SU-DHL-6 (cell line): ENCODE data around the gene NRIP3.

Source experiments
- H2AFZ ChIP-seq: fragments of 200-600 bp; sonication (generic); 2 replicates; pipeline ENCODE4 v1.6.1; 2014; ENCODE audit warnings: low read depth, mild to moderate bottlenecking, moderate library complexity, mixed read lengths, antibody characterized with exemption, low read length; ENCODE audit not compliant: severe bottlenecking
- H3F3A ChIP-seq: fragments of 200-600 bp; shearing (Covaris generic); 2 replicates; pipeline ENCODE4 v1.6.0; 2016; ENCODE audit warnings: antibody characterized with exemption, mild to moderate bottlenecking; ENCODE audit not compliant: insufficient read depth
- H3K27ac ChIP-seq: fragments of 200-600 bp; sonication (generic); 2 replicates; pipeline ENCODE4 v1.5.1; 2016; ENCODE audit warnings: low read depth, mild to moderate bottlenecking, low read length, moderate library complexity, mixed read lengths
- H3K27me3 ChIP-seq: fragments of 200-600 bp; sonication (generic), shearing (Covaris generic); 2 replicates; pipeline ENCODE4 v1.6.0; 2014; ENCODE audit warnings: mild to moderate bottlenecking, low read length
- H3K36me3 ChIP-seq: fragments of 200-600 bp; sonication (generic); 2 replicates; pipeline ENCODE4 v1.6.1; 2014; ENCODE audit warnings: mild to moderate bottlenecking, low read length, mixed read lengths
- H3K4me2 ChIP-seq: fragments of 300-600, 200-600 bp; shearing (Covaris generic), sonication (generic); 2 replicates; pipeline ENCODE4 v1.6.0; 2014; ENCODE audit warnings: low read length, low read depth, mild to moderate bottlenecking; ENCODE audit not compliant: poor library complexity, severe bottlenecking
- H3K4me3 ChIP-seq: fragments of 200-600 bp; sonication (generic); 2 replicates; pipeline ENCODE4 v1.5.1; 2014; ENCODE audit warnings: antibody characterized with exemption, low read length, mild to moderate bottlenecking, mixed read lengths; ENCODE audit not compliant: insufficient read depth, poor library complexity, severe bottlenecking
- H3K79me2 ChIP-seq: fragments of 200-600 bp; sonication (generic); 2 replicates; pipeline ENCODE4 v1.6.1; 2014; ENCODE audit warnings: mild to moderate bottlenecking, low read length, moderate library complexity; ENCODE audit not compliant: insufficient read depth
- H3K9ac ChIP-seq: fragments of 200-600 bp; sonication (generic); 2 replicates; pipeline ENCODE4 v1.7.0; 2014; ENCODE audit warnings: mild to moderate bottlenecking, low read length
- H3K9me2 ChIP-seq: fragments of 200-600 bp; sonication (generic); replicated peaks from 2 replicates; pipeline ENCODE4 v1.6.1; 2014; ENCODE audit warnings: low read length; ENCODE audit not compliant: insufficient read depth
- H3K9me3 ChIP-seq: fragments of 200-600 bp; sonication (generic); 2 replicates; pipeline ENCODE4 v1.6.1; 2014; ENCODE audit warnings: low read length, mixed read lengths; ENCODE audit not compliant: insufficient read depth
- H4K20me1 ChIP-seq: fragments of 200-600 bp; sonication (generic); 2 replicates; pipeline ENCODE4 v1.6.1; 2014; ENCODE audit warnings: low read depth, mild to moderate bottlenecking, antibody characterized with exemption, low read length, moderate library complexity, mixed read lengths
- EZH2phosphoT487 ChIP-seq: fragments of 200-600 bp; sonication (generic), shearing (Covaris generic); conservative IDR thresholded peaks from 2 replicates; pipeline ENCODE4 v1.6.1; 2018; ENCODE audit warnings: mild to moderate bottlenecking, antibody characterized with exemption, low read length, moderate library complexity, mixed read lengths
- TF ChIP-seq, protein P1 (sequence below): fragments of 200-600 bp; sonication (generic); IDR thresholded peaks from one replicate; pipeline ENCODE4 v1.5.1; 2017; ENCODE audit warnings: antibody characterized with exemption, mild to moderate bottlenecking, low read length, moderate library complexity; ENCODE audit not compliant: insufficient read depth, poor library complexity, severe bottlenecking

NRIP3 gene

DNA sequence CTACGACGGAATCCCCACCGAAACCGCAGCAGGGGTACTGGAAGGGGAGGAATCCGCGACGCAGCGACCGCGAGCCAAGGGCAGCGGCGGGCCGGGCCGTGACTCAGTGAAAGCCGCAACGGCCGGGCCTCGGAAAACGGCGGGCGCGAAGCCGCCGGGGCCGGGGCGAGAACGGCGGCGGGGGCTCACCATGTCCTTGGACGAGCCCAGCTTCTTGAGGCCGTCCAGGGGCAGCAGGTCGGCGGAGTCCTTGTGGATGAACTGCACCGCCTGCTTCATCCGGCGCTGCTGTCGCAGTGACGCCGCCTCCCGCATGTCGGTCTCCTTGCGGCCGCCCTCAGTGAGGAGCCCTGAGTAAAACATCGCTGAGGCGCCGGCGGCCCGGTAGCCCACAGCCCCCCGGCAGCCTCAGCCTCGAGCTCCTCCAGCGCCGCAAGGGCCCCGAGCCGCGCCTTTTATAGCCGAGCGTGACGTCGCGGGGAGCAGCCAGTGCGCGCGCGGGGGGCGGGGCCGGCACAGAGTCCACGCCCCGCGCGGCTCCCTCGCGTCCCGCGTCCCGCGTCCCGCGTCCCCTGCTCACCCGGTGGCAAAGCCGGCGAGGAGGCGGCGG, at the start of gene NRIP3:
Gene NRIP3, minus strand, starts transcription at position 429 of the 610 bp plus-strand sequence. Its CDS starts 66 bp downstream, at position 363.
- H3K4me2 ChIP-seq = no peak within 1 kb of the TSS
- no peaks in the 10 kb centered on the region for H3F3A ChIP-seq
- H3K36me3 ChIP-seq = no peaks in the 10 kb centered on the region
- H3K9me3 ChIP-seq = no peaks in the 10 kb centered on the region
- no peaks in the 10 kb centered on the region for H3K9me2 ChIP-seq
- H3K79me2 ChIP-seq = no peaks in the 10 kb centered on the region
- no peaks in the 10 kb centered on the region for H3K27me3 ChIP-seq
- TF ChIP-seq, protein P1, sequence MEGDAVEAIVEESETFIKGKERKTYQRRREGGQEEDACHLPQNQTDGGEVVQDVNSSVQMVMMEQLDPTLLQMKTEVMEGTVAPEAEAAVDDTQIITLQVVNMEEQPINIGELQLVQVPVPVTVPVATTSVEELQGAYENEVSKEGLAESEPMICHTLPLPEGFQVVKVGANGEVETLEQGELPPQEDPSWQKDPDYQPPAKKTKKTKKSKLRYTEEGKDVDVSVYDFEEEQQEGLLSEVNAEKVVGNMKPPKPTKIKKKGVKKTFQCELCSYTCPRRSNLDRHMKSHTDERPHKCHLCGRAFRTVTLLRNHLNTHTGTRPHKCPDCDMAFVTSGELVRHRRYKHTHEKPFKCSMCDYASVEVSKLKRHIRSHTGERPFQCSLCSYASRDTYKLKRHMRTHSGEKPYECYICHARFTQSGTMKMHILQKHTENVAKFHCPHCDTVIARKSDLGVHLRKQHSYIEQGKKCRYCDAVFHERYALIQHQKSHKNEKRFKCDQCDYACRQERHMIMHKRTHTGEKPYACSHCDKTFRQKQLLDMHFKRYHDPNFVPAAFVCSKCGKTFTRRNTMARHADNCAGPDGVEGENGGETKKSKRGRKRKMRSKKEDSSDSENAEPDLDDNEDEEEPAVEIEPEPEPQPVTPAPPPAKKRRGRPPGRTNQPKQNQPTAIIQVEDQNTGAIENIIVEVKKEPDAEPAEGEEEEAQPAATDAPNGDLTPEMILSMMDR = no peak
- TF ChIP-seq EZH2phosphoT487 = no peak
- no peak within 1 kb of the TSS for H3K4me3 ChIP-seq
- no peak within 1 kb of the TSS for H3K27ac ChIP-seq
- no peak within 1 kb of the TSS for H2AFZ ChIP-seq
- no peaks in the 10 kb centered on the region for H4K20me1 ChIP-seq
- H3K9ac ChIP-seq = no peak within 1 kb of the TSS

DNA sequence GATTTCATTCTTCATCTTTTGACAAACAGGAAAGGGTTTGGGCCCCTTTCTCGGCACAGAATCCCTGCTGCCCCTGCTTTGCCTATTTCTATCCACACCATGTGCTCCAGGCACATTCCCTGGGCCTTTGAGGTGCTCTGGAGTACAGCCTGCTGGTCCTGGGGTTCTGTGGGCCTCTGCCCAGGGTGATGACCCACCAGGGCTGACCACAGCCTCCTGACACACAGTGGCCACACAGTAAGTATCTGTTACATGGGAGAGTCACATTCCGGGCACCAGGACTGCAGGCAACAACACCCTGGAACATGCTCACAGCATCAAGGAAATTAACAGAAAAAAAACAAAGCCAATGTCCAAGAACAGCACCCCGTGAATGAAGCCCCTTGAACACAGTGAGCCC, 48.5 kb upstream of the NRIP3 start:
- H3K79me2 ChIP-seq = no peaks in the 10 kb centered on the region
- no peaks in the 10 kb centered on the region for H3K36me3 ChIP-seq
- H3F3A ChIP-seq = no peaks in the 10 kb centered on the region
- H3K27me3 ChIP-seq = no peaks in the 10 kb centered on the region
- no peak overlapping the region for H3K4me3 ChIP-seq
- no peaks in the 10 kb centered on the region for H3K9me3 ChIP-seq
- H2AFZ ChIP-seq = no peak overlapping the region
- no peak overlapping the region for H3K9ac ChIP-seq
- H3K4me2 ChIP-seq = no peak overlapping the region
- TF ChIP-seq, protein P1 = no peak
- no peak for TF ChIP-seq EZH2phosphoT487
- H4K20me1 ChIP-seq = no peaks in the 10 kb centered on the region
- H3K27ac ChIP-seq = no peak overlapping the region
- no peaks in the 10 kb centered on the region for H3K9me2 ChIP-seq

DNA sequence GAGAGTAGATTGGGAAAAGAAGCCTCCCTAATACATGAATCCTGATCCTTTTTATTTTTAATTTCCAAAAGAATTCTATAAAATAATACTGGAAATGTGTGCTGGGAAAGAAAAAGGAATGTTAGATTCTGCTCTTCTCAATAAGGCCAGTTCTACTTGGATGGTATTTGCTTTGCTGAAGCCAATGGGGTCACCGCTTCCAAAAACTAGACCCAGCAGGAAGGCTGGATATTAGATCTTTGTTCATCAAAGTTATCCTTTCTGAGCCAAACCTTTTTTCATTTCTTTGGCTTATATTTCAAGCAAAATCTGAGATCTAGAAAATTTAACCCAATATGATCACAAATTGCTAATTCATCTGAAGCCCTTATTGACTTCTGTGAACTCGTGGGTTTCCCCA, 46.2 kb upstream of the NRIP3 start:
- Histone ChIP-seq H2AFZ (no peak overlapping the region), H4K20me1 (no peaks in the 10 kb centered on the region), H3K4me3 (no peak overlapping the region), H3K79me2 (no peaks in the 10 kb centered on the region), H3K9me2 (no peaks in the 10 kb centered on the region), H3K9ac (no peak overlapping the region), H3K27me3 (no peaks in the 10 kb centered on the region), H3K27ac (no peak overlapping the region), H3K36me3 (no peaks in the 10 kb centered on the region), H3K9me3 (no peaks in the 10 kb centered on the region), H3F3A (no peaks in the 10 kb centered on the region), H3K4me2 (no peak overlapping the region)
- no peak for TF ChIP-seq EZH2phosphoT487
- TF ChIP-seq, protein P1 = no peak
